Measurements from ENCODE around the gene CRYL1.

DNA sequence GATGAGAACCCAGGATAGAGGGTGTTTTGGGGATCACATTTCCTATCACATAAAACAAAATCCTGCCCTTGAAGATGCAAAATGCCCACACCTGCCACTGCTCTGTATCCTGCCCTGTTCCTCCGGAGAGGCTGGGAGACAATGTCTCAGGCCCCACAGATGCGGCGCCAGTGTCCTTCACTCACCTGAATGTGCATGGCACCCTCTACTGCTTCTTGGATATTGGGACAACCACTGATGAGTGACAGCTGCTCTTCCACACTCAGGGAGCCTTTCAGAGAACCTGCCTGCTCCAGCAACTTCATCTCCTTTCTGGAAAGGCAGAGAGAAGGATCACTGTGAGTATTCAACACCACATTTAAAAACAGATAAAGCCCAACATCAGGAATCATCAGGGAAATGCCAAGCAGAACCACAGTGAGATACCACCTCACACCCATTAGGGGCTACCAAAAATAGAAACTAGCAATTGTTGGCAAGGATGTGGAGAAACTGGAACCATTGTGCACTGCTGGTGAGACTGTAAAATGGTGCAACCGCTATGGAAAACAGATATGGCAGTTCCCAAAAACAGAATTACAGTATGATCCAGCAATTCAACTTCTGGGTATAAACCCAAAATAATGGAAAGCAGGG is 36.4 kb downstream of the CRYL1 start:
- TF ChIP-seq YY1 (IDR thresholded peaks at IDR 0.05; ENCODE audit: low read depth) (no peak), CREB1 (IDR thresholded peaks at IDR 0.05; ENCODE audit: low read depth) (no peak), EGR1 (IDR thresholded peaks at IDR 0.05) (no peak), EP300 (IDR thresholded peaks at IDR 0.05; ENCODE audit: borderline replicate concordance) (no peak), TEAD4 (IDR thresholded peaks at IDR 0.05) (no peak), CEBPB (IDR thresholded peaks at IDR 0.05) (no peak), TAF1 (IDR thresholded peaks at IDR 0.05; ENCODE audit: low read depth) (no peak), FOXM1 (IDR thresholded peaks at IDR 0.05; ENCODE audit: borderline replicate concordance, low read depth) (no peak)
- TF ChIP-seq, protein P1, sequence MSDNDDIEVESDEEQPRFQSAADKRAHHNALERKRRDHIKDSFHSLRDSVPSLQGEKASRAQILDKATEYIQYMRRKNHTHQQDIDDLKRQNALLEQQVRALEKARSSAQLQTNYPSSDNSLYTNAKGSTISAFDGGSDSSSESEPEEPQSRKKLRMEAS (IDR thresholded peaks at IDR 0.05), result no peak
